Vagina (tissue), 2 donors: ENCODE data around the gene MBD3L2.
"Not testable (repeated sequence)": the region's sequence is repeated elsewhere in the genome, so short reads cannot be mapped to it uniquely, and the experiment has no call there.

ENCODE experiments used
- POLR2AphosphoS5 ChIP-seq, 2 donors: sonication (generic); formaldehyde crosslinking; IDR thresholded peaks; one replicate each; pipeline ENCODE4 v1.9.0; 2017; ENCODE audit warnings: antibody characterized with exemption in 2 of 2, mild to moderate bottlenecking in 2 of 2, low read depth in 1 of 2; ENCODE audit not compliant: insufficient read depth in 1 of 2
- TF ChIP-seq, protein P1 (sequence below), 3 experiments: fragments of 450-650 bp in 2 of 3; fragments of 200-600 bp in 1 of 3; sonication (generic) in 1 of 3; IDR thresholded peaks; one replicate each; pipeline ENCODE4 v1.5.1; 2017 to 2019; ENCODE audit warnings: antibody characterized with exemption in 3 of 3, mild to moderate bottlenecking in 2 of 3, moderate library complexity in 2 of 3

DNA sequence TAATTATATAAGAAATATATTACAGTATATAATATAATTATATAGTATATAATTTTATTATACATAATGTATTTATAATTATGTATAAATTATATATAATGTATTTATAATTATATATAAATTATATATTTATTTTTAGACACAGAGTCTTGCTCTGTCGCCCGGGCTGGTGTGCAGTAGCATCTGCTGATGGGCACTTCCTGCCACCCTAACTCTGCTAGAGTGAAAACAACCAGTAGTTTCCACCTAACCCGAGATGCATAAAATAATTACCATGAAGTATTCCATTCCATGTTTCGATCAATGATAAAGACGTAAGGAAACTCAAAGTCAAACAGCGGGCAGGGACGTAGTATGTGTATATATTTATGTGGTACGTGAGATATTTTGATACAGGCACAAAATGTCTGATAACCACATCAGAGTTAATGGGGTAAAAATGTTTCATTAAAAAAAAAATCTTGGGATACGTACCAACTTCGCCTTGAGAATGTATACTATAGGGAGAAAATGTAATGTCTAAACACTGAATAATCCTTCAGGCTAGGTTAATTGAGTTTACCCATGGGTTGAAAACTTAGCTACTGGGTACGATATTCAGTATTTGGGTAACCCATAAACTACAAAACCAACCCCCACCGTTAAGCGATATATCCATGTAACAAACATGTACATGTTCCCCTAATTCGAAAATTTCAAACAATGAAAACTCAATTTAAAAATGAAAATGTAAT, 5.7 kb downstream of the MBD3L2 start:
- TF ChIP-seq, protein P1, sequence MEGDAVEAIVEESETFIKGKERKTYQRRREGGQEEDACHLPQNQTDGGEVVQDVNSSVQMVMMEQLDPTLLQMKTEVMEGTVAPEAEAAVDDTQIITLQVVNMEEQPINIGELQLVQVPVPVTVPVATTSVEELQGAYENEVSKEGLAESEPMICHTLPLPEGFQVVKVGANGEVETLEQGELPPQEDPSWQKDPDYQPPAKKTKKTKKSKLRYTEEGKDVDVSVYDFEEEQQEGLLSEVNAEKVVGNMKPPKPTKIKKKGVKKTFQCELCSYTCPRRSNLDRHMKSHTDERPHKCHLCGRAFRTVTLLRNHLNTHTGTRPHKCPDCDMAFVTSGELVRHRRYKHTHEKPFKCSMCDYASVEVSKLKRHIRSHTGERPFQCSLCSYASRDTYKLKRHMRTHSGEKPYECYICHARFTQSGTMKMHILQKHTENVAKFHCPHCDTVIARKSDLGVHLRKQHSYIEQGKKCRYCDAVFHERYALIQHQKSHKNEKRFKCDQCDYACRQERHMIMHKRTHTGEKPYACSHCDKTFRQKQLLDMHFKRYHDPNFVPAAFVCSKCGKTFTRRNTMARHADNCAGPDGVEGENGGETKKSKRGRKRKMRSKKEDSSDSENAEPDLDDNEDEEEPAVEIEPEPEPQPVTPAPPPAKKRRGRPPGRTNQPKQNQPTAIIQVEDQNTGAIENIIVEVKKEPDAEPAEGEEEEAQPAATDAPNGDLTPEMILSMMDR (IDR thresholded peaks at IDR 0.05), result not testable (repeated sequence)
- TF ChIP-seq POLR2AphosphoS5 (IDR thresholded peaks at IDR 0.05; ENCODE audit: insufficient read depth in 1 of 2, low read depth in 1 of 2), result not testable (repeated sequence)
